Stomach (tissue), 9 donors: Measurements from ENCODE around the gene IL2RA. TPM values are rescaled to one million over a fixed set of nuclear protein-coding genes. Genes with fewer than 3 reads are reported as not detected.
A peak's percentile ranks its signal among the peaks of the same experiment; 100 is the strongest.
"Not testable (repeated sequence)": the region's sequence is repeated elsewhere in the genome, so short reads cannot be mapped to it uniquely, and the experiment has no call there.

Experiments used
- DNase-seq, 2 donors: peaks; one replicate each; pipeline versions ENCODE4 v3.0.0 to v3.0.0-alpha.2; 2013 to 2019
- H3K27ac ChIP-seq, 5 donors: fragments of 200-600 bp in 4 of 5; sonication (generic) in 4 of 5; one replicate each; pipeline ENCODE4 v1.5.1; 2013 to 2019; ENCODE audit warnings: mild to moderate bottlenecking in 1 of 5, moderate library complexity in 1 of 5
- H3K27me3 ChIP-seq, 3 donors: fragments of 200-600 bp; sonication (generic); one replicate each; pipeline ENCODE4 v1.5.1; 2017 to 2019; ENCODE audit warnings: mixed run types in 1 of 3
- H3K36me3 ChIP-seq, 4 donors: fragments of 200-600 bp; sonication (generic); 1 replicate in 3 of 4; 2 replicates in 1 of 4; pipeline ENCODE4 v1.5.1; 2016 to 2019
- H3K4me1 ChIP-seq, 4 donors: fragments of 200-600 bp; sonication (generic); one replicate each; pipeline ENCODE4 v1.5.1; 2016 to 2019
- H3K4me3 ChIP-seq, 4 donors: fragments of 200-600 bp; sonication (generic) in 3 of 4; one replicate each; pipeline ENCODE4 v1.5.1; 2016 to 2019; ENCODE audit warnings: mild to moderate bottlenecking in 1 of 4
- H3K9me3 ChIP-seq, 4 donors: fragments of 200-600 bp; sonication (generic); one replicate each; pipeline ENCODE4 v1.5.1; 2016 to 2019
- CTCF ChIP-seq, 7 experiments: fragments of 450-650 bp in 4 of 7; fragments of 200-600 bp in 3 of 7; sonication (generic) in 3 of 7; IDR thresholded peaks; one replicate each; pipeline ENCODE4 v1.5.1; 2016 to 2019; ENCODE audit warnings: antibody characterized with exemption in 7 of 7, control low read depth in 2 of 7, mild to moderate bottlenecking in 1 of 7
- EP300 ChIP-seq: sonication (generic); formaldehyde crosslinking; IDR thresholded peaks from one replicate; pipeline ENCODE4 v1.6.1; 2017; ENCODE audit warnings: antibody characterized with exemption
- POLR2A ChIP-seq, 4 donors: fragments of 450-650 bp; IDR thresholded peaks; one replicate each; pipeline ENCODE4 v1.6.1; 2016; ENCODE audit warnings: antibody characterized with exemption in 4 of 4, control low read depth in 2 of 4, mild to moderate bottlenecking in 1 of 4, moderate library complexity in 1 of 4
- POLR2AphosphoS5 ChIP-seq, 3 donors: sonication (generic); formaldehyde crosslinking; IDR thresholded peaks; one replicate each; pipeline ENCODE4 v1.6.1; 2016; ENCODE audit warnings: antibody characterized with exemption in 3 of 3
- WGBS, 5 donors: extraction: QIAGEN DNeasy Blood & Tissue Kit in 3 of 5; methylation state at CpG; one replicate each; pipeline versions ENCODE4 v1.1.5 to v1.1.7; 2013 to 2018; 5-methylcytosine and 5-hydroxymethylcytosine counted together
- intact Hi-C: fragments of 100-400 bp; cut with DNase I; formaldehyde crosslinking; loops from one replicate; pipeline ENCODE4 v1.15.1; 2023; ENCODE audit warnings: low total_unique reads
- polyA plus RNA-seq, 3 donors: library from polyadenylated mRNA; stranded (reverse); fragments of 200-250 nt; gene quantifications; one replicate each; pipeline ENCODE4 v1.2.3, GENCODE V29; 2013
- total RNA-seq, 5 donors: library from RNA; depleted of rRNA; stranded (reverse); fragments of >200 nt; gene quantifications; one replicate each; pipeline versions ENCODE4 v1.1.0 to v1.2.3, GENCODE V29; 2014 to 2016
- donor health status: healthy with polysubstance abuse.
- donor health status: Bipolar disorder and iron deficiency.
- donor health status: healthy.

The IL2RA gene
- total and polyA plus RNA-seq, 8 donors = 0.45 to 2.3 (median 0.95) TPM; not detected in 2

GRCh38 chr10:5965266-5965665 lies 96.9 kb downstream of the IL2RA start:
- peak in 1 of 2 donors; percentile 65 for DNase-seq
- Histone ChIP-seq H3K27me3 (no peaks in the 10 kb centered on the region), H3K4me3 (no peak overlapping the region), H3K36me3 (peaks cover 4 to 67% (median 46%) of the 10 kb centered on the region in 4 donors), H3K27ac (peak overlapping the region in 3 of 5 donors; percentile 18 to 32 (median 26)), H3K9me3 (no peaks in the 10 kb centered on the region), H3K4me1 (peaks cover 5 to 30% (median 15%) of the 10 kb centered on the region in 4 donors)
- TF ChIP-seq CTCF (IDR thresholded peaks at IDR 0.05) (no peak), POLR2AphosphoS5 (IDR thresholded peaks at IDR 0.05) (peak in 2 of 3 donors; percentile 9 to 36)
- WGBS, 5 donors = 33 to 80% (median 44%) methylated on average over 8 of the region's 8 CpGs
- intact Hi-C loops = no loop called here

GRCh38 chr10:5964736-5965135 lies 97.4 kb downstream of the IL2RA start:
- DNase-seq = peak in 1 of 2 donors; percentile 17
- peaks cover 5 to 30% (median 17%) of the 10 kb centered on the region in 4 donors for H3K4me1 ChIP-seq
- WGBS, 5 donors = 87 to 94% (median 90%) methylated on average over 11 to 13 of the region's 13 CpGs

GRCh38 chr10:5963591-5963990 lies 98.6 kb downstream of the IL2RA start:
- Histone ChIP-seq H3K27me3 (no peaks in the 10 kb centered on the region), H3K27ac (no peak overlapping the region), H3K4me1 (peaks cover 5 to 27% (median 17%) of the 10 kb centered on the region in 4 donors), H3K4me3 (no peak overlapping the region), H3K9me3 (no peaks in the 10 kb centered on the region), H3K36me3 (peaks cover 14 to 81% (median 58%) of the 10 kb centered on the region in 4 donors)
- intact Hi-C loops = no loop called here
- DNase-seq = no peak
- WGBS, 5 donors = 84 to 92% (median 89%) methylated on average over 10 of the region's 10 CpGs
- TF ChIP-seq POLR2A (IDR thresholded peaks at IDR 0.05) (no peak), CTCF (IDR thresholded peaks at IDR 0.05) (no peak), EP300 (no peak), POLR2AphosphoS5 (IDR thresholded peaks at IDR 0.05) (no peak)

More at GRCh38 chr10:5964736-5965135, 97.4 kb downstream of the IL2RA start:
- no peaks in the 10 kb centered on the region for H3K9me3 ChIP-seq
- H3K4me3 ChIP-seq = no peak overlapping the region
- no peak for TF ChIP-seq CTCF (IDR thresholded peaks at IDR 0.05)
- no peak for TF ChIP-seq EP300
- TF ChIP-seq POLR2A (IDR thresholded peaks at IDR 0.05) = no peak
- no peak for TF ChIP-seq POLR2AphosphoS5 (IDR thresholded peaks at IDR 0.05)
- no peaks in the 10 kb centered on the region for H3K27me3 ChIP-seq
- peak overlapping the region in 1 of 5 donors; percentile 18 for H3K27ac ChIP-seq
- intact Hi-C loops = no loop called here
- H3K36me3 ChIP-seq = peaks cover 8 to 72% (median 51%) of the 10 kb centered on the region in 4 donors

- no peaks in the 10 kb centered on the region for H3K9me3 ChIP-seq
- H3K4me3 ChIP-seq = no peak overlapping the region
- no peak for DNase-seq
- no peak overlapping the region for H3K27ac ChIP-seq
- intact Hi-C loops = no loop called here
- H3K36me3 ChIP-seq = peaks cover 14 to 81% (median 56%) of the 10 kb centered on the region in 4 donors
- peaks cover 5 to 30% (median 17%) of the 10 kb centered on the region in 4 donors for H3K4me1 ChIP-seq
- no peaks in the 10 kb centered on the region for H3K27me3 ChIP-seq
- 92 to 95% (median 94%) methylated on average over 6 to 7 of the region's 7 CpGs for WGBS, 5 donors
- TF ChIP-seq POLR2A (IDR thresholded peaks at IDR 0.05) (no peak), POLR2AphosphoS5 (IDR thresholded peaks at IDR 0.05) (no peak), CTCF (IDR thresholded peaks at IDR 0.05) (no peak), EP300 (no peak)
These were observed 99.1 kb downstream of the IL2RA start for GRCh38 chr10:5963071-5963470.

- H3K27ac ChIP-seq, H3K4me3 ChIP-seq, intact Hi-C loops, H3K9me3 ChIP-seq, H3K27me3 ChIP-seq, DNase-seq: not testable (repeated sequence)
- WGBS, 5 donors = 96 to 97% (median 96%) methylated on average over 9 to 10 of the region's 10 CpGs
- Histone ChIP-seq H3K36me3 (peaks cover 14 to 87% (median 55%) of the 10 kb centered on the region in 4 donors), H3K4me1 (peaks cover 5 to 31% (median 17%) of the 10 kb centered on the region in 4 donors)
These were observed 99.7 kb downstream of the IL2RA start for GRCh38 chr10:5962358-5962940.
